Central memory CD4-positive, alpha-beta T cell (primary cell): ENCODE data around the gene CMTM3.
"Not testable (repeated sequence)": the region's sequence is repeated elsewhere in the genome, so short reads cannot be mapped to it uniquely, and the experiment has no call there.

Experiments
- DNase-seq: peaks from one replicate; pipeline ENCODE4 v3.0.0; 2022
- total RNA-seq, 3 experiments: gene quantifications; one replicate each; lab custom pipeline; 2026; lab: John Stamatoyannopoulos, UW

Gene CMTM3, protein sequence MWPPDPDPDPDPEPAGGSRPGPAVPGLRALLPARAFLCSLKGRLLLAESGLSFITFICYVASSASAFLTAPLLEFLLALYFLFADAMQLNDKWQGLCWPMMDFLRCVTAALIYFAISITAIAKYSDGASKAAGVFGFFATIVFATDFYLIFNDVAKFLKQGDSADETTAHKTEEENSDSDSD
- 48.6 to 151 (median 48.8) reads per million in 3 experiments for total RNA-seq

DNA sequence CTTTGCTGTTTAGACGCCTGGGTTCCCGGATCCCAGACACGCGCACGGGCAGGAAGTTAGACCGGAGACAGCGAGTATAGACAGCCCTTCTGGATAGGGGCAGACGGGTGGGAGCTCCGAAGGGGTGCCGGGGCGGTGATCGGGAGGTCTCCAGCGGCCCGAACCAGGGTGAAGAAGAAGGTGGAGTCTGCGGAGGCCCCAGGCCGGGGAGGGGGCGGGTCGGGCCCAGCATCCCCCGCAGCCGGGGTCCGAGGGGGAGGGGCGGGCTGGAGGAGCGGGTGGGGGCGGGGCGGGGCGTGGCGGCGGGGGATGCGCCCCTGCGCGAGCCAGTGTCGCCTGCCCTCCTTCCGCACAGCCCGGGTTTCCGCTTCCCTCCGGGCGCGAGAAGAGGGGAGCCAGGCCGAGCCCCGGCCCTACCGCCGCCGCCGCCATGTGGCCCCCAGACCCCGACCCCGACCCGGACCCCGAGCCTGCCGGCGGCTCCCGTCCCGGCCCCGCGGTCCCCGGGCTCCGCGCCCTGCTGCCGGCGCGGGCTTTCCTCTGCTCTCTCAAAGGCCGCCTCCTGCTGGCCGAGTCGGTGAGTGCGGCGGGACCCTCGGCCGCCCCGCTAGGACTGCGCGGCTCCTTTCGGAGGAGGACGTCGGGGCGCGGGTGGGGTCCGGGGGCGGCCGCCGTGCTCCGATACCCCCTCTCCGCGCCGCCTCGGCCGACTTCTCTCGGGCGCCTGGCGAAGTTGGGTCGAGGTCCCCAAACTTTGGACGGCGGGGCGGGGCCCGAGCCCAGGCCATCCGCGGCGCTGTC is at the start of gene CMTM3:
TSS of gene CMTM3 (plus strand) at position 329 of the 801 bp plus-strand sequence. CDS start at position 431, 102 bp downstream.
- DNase-seq: peak; percentile 69

GRCh38 chr16:66560107-66560506 is 44.4 kb upstream of the CMTM3 start:
- no peak for DNase-seq

- no peak for DNase-seq
These were observed 43.0 kb upstream of the CMTM3 start for GRCh38 chr16:66561381-66562080.

DNA sequence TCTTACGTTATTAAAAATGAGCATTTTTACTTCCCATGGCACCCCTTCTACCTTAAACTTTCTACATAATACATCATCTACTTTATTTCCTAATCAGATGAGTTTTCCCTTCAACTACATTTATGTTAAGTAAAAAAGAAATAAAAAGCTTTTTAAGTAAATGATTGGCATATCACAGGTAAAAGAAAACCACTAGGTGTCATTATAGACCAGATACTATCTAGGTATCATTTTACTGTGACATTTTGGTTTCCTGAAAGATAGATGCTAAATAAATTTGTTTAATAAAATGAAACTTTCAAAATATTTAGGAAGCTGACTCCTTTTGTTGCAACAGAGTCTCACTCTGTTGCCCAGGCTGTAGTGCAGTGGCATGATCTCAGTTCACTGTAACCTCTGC is 42.1 kb upstream of the CMTM3 start:
- DNase-seq: peak; percentile 23

DNA sequence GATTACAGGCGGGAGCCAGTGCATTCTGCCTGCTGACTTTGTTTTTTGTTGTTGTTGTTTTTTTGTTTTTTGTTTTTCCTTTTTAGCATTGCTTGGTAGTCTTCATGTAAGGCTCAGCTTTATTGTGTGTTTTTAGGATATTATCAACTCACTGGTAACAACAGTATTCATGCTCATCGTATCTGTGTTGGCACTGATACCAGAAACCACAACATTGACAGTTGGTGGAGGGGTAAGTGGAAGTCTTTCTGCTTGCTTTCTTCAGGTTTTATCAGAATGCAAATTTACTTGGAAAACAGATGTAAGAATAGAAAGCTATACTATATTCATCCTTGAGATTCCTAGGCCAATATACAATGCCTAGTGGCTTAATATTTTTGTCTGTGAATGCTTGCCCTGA is 41.5 kb upstream of the CMTM3 start:
- no peak for DNase-seq

- DNase-seq: no peak
These were observed 40.8 kb upstream of the CMTM3 start for GRCh38 chr16:66563574-66564334.

DNA sequence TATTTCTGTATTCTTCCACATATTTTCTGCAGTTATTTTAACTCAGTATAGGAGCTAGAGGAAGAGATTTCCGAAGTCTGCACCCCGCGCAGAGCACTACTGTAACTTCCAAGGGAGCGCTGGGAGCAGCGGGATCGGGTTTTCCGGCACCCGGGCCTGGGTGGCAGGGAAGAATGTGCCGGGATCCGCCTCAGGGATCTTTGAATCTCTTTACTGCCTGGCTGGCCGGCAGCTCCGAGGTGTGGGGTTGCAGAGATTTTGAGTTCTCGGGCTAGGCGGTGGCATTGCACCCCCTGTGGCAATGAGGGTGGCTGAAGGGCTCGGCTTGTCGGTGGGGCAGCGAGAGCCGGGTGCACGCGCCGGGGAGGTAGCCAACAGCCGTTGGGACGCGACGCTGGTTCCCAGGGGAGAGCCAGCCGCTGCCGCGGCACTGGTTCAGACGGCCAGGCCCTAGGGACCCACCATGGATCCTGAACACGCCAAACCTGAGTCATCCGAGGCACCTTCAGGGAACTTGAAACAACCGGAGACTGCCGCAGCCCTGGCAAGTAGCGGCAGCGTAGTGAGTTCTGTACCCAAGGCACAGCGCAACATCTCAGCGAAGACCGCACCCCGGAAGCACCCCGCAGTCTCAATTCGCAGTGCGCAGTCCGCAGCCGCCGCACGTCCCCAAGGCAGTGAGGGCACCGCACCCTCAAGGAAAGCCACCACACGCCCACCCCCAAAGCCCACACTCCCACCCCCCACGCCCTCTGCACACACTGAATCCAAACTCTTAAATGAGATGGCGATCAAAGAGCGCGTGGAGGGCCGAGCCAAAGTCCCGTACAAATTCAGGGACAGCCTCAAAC is 38.2 kb upstream of the CMTM3 start, which contains the start of gene CMTM1:
TSS of gene CMTM1 (plus strand) at position 389 of the 851 bp plus-strand sequence. CDS start at position 464, 75 bp downstream.
- DNase-seq: no peak

DNA sequence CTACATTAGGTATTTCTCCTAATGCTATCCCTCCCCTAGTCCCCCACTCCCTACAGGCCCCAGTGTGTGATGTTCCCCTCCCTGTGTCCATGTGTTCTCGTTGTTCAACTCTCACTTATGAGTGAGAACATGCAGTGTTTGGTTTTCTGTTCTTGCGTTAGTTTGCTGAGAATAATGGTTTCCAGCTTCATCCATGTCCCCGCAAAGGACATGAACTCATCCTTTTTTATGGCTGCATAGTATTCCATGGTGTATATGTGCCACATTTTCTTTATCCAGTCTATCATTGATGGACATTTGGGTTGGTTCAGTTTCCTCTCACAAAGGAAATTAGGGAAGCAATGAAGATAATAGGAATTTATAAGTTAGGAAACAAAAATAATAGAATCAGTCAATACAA is 37.2 kb upstream of the CMTM3 start:
- not testable (repeated sequence) for DNase-seq

DNA sequence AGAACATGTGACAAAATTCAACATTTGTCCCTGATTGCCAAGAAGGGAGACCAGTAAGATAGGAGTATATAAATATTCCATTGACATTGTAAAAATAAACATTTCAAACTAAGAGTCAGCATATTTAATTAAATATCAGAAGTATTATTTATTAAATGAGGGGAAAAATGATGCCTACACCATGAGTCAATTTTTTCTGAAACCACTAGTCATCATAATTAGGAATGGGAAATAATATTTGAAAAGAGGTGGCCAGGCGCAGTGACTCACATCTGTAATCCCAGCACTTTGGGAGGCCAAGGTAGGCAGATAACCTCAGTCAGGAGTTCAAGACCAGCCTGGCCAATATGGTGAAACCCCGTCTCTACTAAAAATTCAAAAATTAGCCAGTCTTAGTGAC is 36.1 kb upstream of the CMTM3 start:
- DNase-seq: no peak

GRCh38 chr16:66569131-66569530 is 35.4 kb upstream of the CMTM3 start:
- DNase-seq: no peak

GRCh38 chr16:66569827-66570405 is 34.6 kb upstream of the CMTM3 start:
- DNase-seq: no peak

GRCh38 chr16:66572356-66572755 is 32.1 kb upstream of the CMTM3 start:
- DNase-seq: no peak

GRCh38 chr16:66574081-66574480 is 30.4 kb upstream of the CMTM3 start:
- no peak for DNase-seq

GRCh38 chr16:66574531-66574930 is 30.0 kb upstream of the CMTM3 start:
- DNase-seq: no peak

DNA sequence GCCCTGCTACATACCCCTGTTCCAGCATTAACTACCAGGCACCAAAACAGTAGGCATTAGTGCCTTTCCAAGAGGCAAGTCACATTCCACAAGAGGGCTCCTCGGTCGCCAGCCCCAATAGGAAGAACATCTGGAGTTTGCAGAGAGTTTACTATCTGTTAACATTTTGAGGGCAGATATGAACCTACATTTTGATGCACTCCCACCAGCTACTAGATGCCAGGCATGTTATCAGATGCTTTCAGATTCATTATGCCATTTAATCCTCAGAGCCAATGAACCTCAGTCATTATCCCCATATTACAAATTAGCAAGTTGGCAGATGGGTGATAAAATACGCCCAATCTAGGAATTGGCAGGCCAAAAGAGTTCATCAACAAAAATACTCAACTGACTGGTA is 29.4 kb upstream of the CMTM3 start:
- DNase-seq: no peak

- no peak for DNase-seq
These were observed 28.2 kb upstream of the CMTM3 start for GRCh38 chr16:66576296-66576695.

DNA sequence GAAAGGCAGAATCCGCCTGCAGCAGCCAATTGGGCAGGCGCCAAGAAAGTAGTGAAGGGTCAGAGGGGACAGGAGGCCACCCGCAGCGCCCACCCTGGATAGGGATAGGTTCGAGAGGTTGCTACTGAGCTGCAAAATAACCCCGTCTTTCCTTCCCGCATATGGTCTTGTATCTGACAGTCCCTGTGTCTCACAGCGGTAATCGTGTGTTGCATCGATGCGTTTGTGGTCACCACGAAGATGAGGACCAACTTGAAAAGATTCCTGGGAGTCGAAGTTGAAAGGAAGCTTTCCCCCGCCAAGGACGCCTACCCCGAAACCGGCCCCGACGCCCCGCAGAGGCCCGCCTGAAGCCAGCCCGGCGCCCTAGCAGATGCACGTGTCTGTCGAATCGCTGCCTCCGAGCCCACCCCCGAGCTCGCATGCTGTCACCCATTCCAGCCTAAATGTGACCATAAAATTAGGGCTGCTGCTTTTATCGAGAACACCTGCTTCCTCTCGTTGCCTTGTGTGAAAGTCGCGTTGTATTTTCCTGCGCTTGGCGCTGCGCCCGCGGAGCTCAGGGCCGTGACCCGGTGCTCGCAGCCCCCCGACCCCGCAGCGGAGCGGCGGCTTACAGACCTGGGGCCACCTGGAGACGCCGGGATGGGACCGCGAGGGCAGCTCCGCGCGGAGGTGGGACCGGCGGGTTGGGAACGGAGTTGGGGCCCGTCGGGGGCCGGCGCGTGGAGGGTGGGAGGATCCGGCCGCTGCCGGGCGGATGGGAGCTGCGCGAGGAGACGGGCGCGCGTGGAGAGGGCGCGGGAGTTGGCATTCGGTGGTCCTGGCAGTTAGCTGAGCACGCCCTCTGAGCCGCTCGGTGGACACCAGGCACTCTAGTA is 25.6 kb upstream of the CMTM3 start, which contains the start of gene CMTM2:
TSS of gene CMTM2 (plus strand) at position 813 of the 881 bp plus-strand sequence. CDS start 145 bp downstream, outside the sequence.
- no peak for DNase-seq

DNA sequence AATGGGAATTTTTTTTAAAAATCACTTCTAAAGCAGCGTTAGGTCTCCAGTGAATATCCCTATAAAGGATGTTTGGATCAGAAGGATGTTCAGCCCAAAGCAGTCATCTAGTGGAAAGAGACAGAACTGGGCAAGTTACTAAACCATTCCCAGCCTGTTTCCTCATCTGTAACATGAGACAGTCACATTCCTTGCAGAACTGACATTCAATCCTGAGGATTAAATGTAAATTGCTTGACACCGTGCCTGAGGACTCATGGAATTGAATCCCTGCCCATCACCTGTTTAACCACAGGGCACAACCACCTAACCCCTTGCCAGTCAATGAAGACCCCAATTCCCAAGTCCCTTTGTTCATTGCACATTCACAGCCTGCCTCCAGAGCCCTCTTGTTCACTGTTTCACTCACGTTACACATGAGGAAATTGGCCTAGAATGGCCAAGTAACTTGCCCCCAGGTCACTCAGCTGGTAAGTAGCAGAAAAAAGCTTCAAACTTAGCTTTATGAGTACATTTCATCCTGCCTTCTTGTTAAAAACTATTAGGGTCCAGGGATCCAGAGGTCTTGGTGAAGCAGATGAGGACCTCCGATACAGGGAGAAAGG is 23.8 kb upstream of the CMTM3 start:
- no peak for DNase-seq

GRCh38 chr16:66581246-66581952 is 23.1 kb upstream of the CMTM3 start:
- DNase-seq: no peak
